HCT116 (cell line): ENCODE data around the gene BAIAP2. TPM values are rescaled to one million over a fixed set of nuclear protein-coding genes. Genes with fewer than 3 reads are reported as not detected.
"Not testable (repeated sequence)": the region's sequence is repeated elsewhere in the genome, so short reads cannot be mapped to it uniquely, and the experiment has no call there.

Source experiments
- ATAC-seq: fragments of 200-7000 bp; cut with Tn5 transposase; 2 replicates; pipeline ENCODE4 v1.9.1; 2020; ENCODE audit warnings: mild to moderate bottlenecking, moderate library complexity
- BruUV-seq: library from RNA; stranded (reverse); fragments of 400-500 nt; replicated peaks from 2 replicates; lab custom pipeline; 2021; lab: Mats Ljungman, UMichigan
- CTCF ChIA-PET: fragments of 300-600 bp; sonication (Branson Sonifier 250); formaldehyde crosslinking; loops from one replicate; lab custom pipeline; 2021; ENCODE audit warnings: antibody characterized with exemption; lab: Charles Lee
- POLR2A ChIA-PET: fragments of 300-600, 350-600 bp; sonication (Branson Sonifier 250); formaldehyde crosslinking; loops from one replicate; lab custom pipeline; 2021; ENCODE audit warnings: antibody characterized with exemption; lab: Charles Lee
- RAD21 ChIA-PET, 2 experiments: fragments of 300-600 bp; sonication (Branson Sonifier 250); formaldehyde crosslinking; loops; one replicate each; lab custom pipeline; 2023; ENCODE audit warnings: low total read pairs in 2 of 2; ENCODE audit not compliant: uncharacterized antibody in 2 of 2, unreplicated experiment in 2 of 2, low non-redundant PET in 1 of 2; lab: Charles Lee
- DNase-seq: peaks from one replicate; pipeline ENCODE4 v3.0.0-alpha.2; 2010; ENCODE audit warnings: low read depth, low spot score
- H2AFZ ChIP-seq: fragments of 200-600 bp; shearing (Covaris generic), sonication (generic); 2 replicates; pipeline ENCODE4 v1.6.1; 2017; ENCODE audit warnings: low read depth, mixed run types, mixed read lengths, antibody characterized with exemption, low read length; ENCODE audit not compliant: poor library complexity, severe bottlenecking
- H3K27ac ChIP-seq: 2 replicates; pipeline ENCODE4 v1.5.1; 2012; ENCODE audit warnings: low read depth, low read length
- H3K27me3 ChIP-seq: fragments of 200-600 bp; sonication (generic); 2 replicates; pipeline ENCODE4 v1.6.1; 2016; ENCODE audit warnings: mixed run types, low read length, mixed read lengths; ENCODE audit not compliant: insufficient read depth
- H3K36me3 ChIP-seq, 2 experiments: fragments of 200-500 bp in 1 of 2; fragments of 200-600 bp in 1 of 2; sonication (Bioruptor generic) in 1 of 2; sonication (generic) in 1 of 2; 2 replicates each; pipeline versions ENCODE4 v1.5.1 to v1.6.1; 2014 to 2016; ENCODE audit warnings: low read length in 2 of 2, inconsistent platforms in 1 of 2, mixed read lengths in 1 of 2, mixed run types in 1 of 2; ENCODE audit not compliant: insufficient read depth in 2 of 2, control insufficient read depth in 1 of 2
- H3K4me1 ChIP-seq, 2 experiments: fragments of 200-600 bp in 1 of 2; sonication (generic) in 1 of 2; 2 replicates each; pipeline versions ENCODE4 v1.5.1 to v1.6.1; 2012 to 2017; ENCODE audit warnings: low read length in 2 of 2, inconsistent platforms in 1 of 2, mild to moderate bottlenecking in 1 of 2, mixed read lengths in 1 of 2, mixed run types in 1 of 2, moderate library complexity in 1 of 2; ENCODE audit not compliant: insufficient read depth in 2 of 2, control insufficient read depth in 1 of 2
- H3K4me2 ChIP-seq: fragments of 200-600 bp; sonication (generic); 2 replicates; pipeline ENCODE4 v1.6.1; 2017; ENCODE audit warnings: mixed run types, low read length, mixed read lengths
- H3K4me3 ChIP-seq, 2 experiments: fragments of 200-600 bp in 1 of 2; sonication (generic) in 1 of 2; replicated peaks in 1 of 2; 2 replicates each; pipeline ENCODE4 v1.5.1; 2011 to 2016; ENCODE audit warnings: low read length in 2 of 2, control low read depth in 1 of 2, low read depth in 1 of 2, mild to moderate bottlenecking in 1 of 2, mixed read lengths in 1 of 2, mixed run types in 1 of 2
- H3K79me2 ChIP-seq: fragments of 200-600 bp; sonication (generic); 2 replicates; pipeline ENCODE4 v1.6.1; 2017; ENCODE audit warnings: mild to moderate bottlenecking, mixed run types, low read length, moderate library complexity, mixed read lengths; ENCODE audit not compliant: insufficient read depth
- H3K9ac ChIP-seq: fragments of 200-600 bp; sonication (generic); 2 replicates; pipeline ENCODE4 v1.6.1; 2016; ENCODE audit warnings: low read length, mixed read lengths
- H3K9me2 ChIP-seq: fragments of 200-600 bp; sonication (generic), shearing (Covaris generic); 2 replicates; pipeline ENCODE4 v1.6.1; 2017; ENCODE audit warnings: mixed run types, mild to moderate bottlenecking, moderate library complexity; ENCODE audit not compliant: insufficient read depth
- H3K9me3 ChIP-seq, 2 experiments: fragments of 200-500 bp in 1 of 2; fragments of 200-600 bp in 1 of 2; sonication (Bioruptor generic) in 1 of 2; sonication (generic) in 1 of 2; 2 replicates each; pipeline ENCODE4 v1.6.1; 2014 to 2017; ENCODE audit warnings: low read length in 2 of 2, mixed read lengths in 2 of 2, inconsistent platforms in 1 of 2, low read depth in 1 of 2, mild to moderate bottlenecking in 1 of 2, mixed run types in 1 of 2, moderate library complexity in 1 of 2; ENCODE audit not compliant: control insufficient read depth in 1 of 2, insufficient read depth in 1 of 2
- H4K20me1 ChIP-seq: fragments of 200-600 bp; sonication (generic), shearing (Covaris generic); 2 replicates; pipeline ENCODE4 v1.6.1; 2017; ENCODE audit warnings: mixed run types, mild to moderate bottlenecking, moderate library complexity; ENCODE audit not compliant: insufficient read depth
- CEBPB ChIP-seq: IDR thresholded peaks from 2 replicates; pipeline ENCODE4 v1.6.1; 2012; ENCODE audit warnings: low read depth
- EGR1 ChIP-seq: IDR thresholded peaks from 2 replicates; pipeline ENCODE4 v1.6.1; 2012; ENCODE audit warnings: low read depth
- JUND ChIP-seq: IDR thresholded peaks from 2 replicates; pipeline ENCODE4 v1.6.1; 2012
- POLR2A ChIP-seq: IDR thresholded peaks from 2 replicates; pipeline ENCODE4 v1.7.0; 2011; ENCODE audit warnings: borderline replicate concordance; ENCODE audit not compliant: insufficient read depth, insufficient read length; ENCODE audit errors: extremely low read depth
- SRF ChIP-seq: IDR thresholded peaks from 2 replicates; pipeline ENCODE4 v1.6.1; 2012; ENCODE audit warnings: low read depth
- YY1 ChIP-seq: IDR thresholded peaks from 2 replicates; pipeline ENCODE4 v1.6.1; 2011; ENCODE audit warnings: low read length, low read depth, moderate library complexity, mild to moderate bottlenecking; ENCODE audit not compliant: insufficient replicate concordance; ENCODE audit errors: extremely low read depth
- ZBTB33 ChIP-seq: IDR thresholded peaks from 2 replicates; pipeline ENCODE4 v1.6.1; 2011; ENCODE audit warnings: mild to moderate bottlenecking, low read length, moderate library complexity; ENCODE audit not compliant: insufficient replicate concordance; ENCODE audit errors: extremely low read depth
- ZFX ChIP-seq: fragments of 450-650 bp; IDR thresholded peaks from 2 replicates; pipeline ENCODE4 v1.6.1; 2017
- intact Hi-C: fragments of 100-400 bp; cut with micrococcal nuclease; formaldehyde crosslinking; loops from 2 replicates; pipeline ENCODE4 v1.10.0; 2022
- total RNA-seq: library from RNA; stranded (reverse); gene quantifications from one replicate; pipeline ENCODE4 v1.2.1, GENCODE V29; 2021; ENCODE audit not compliant: unreplicated experiment

Gene BAIAP2
- total RNA-seq, 1 experiment from 2014 or later: 105 TPM

GRCh38 chr17:81154016-81154415 is 119.1 kb downstream of the BAIAP2 start:
- H3K9me3 ChIP-seq, H3K4me1 ChIP-seq, H3K9ac ChIP-seq, H3K4me3 ChIP-seq, BruUV-seq, DNase-seq, POLR2A ChIA-PET, ATAC-seq, H3K9me2 ChIP-seq, H2AFZ ChIP-seq, H4K20me1 ChIP-seq, H3K27ac ChIP-seq, intact Hi-C loops, RAD21 ChIA-PET, H3K79me2 ChIP-seq, H3K4me2 ChIP-seq, H3K36me3 ChIP-seq: not testable (repeated sequence)
- H3K27me3 ChIP-seq: peaks cover 14% of the 10 kb centered on the region; the same call in 1 of the 2 replicates
- CTCF ChIA-PET: interaction anchor here (0.9 kb wide), 1 partner anchor 12 kb away, joined by 3 read pairs; no protein-coding TSS in a partner anchor

GRCh38 chr17:81154961-81155360 is 120.0 kb downstream of the BAIAP2 start:
- Histone ChIP-seq H3K4me3 (no peak overlapping the region), H3K4me1 (peaks cover 0 to 5% of the 10 kb centered on the region in 2 experiments; a peak in 1 of 4 replicates), H3K27ac (no peak overlapping the region), H3K9me3 (no peaks in the 10 kb centered on the region), H3K9ac (no peak overlapping the region), H3K4me2 (no peak overlapping the region), H3K36me3 (no peaks in the 10 kb centered on the region), H3K9me2 (no peaks in the 10 kb centered on the region), H3K79me2 (no peaks in the 10 kb centered on the region), H4K20me1 (no peaks in the 10 kb centered on the region), H2AFZ (no peak overlapping the region), H3K27me3 (peaks cover 10% of the 10 kb centered on the region; the same call in 1 of the 2 replicates)
- ChIA-PET POLR2A (no interaction called here), RAD21 (no interaction called here), CTCF (no interaction called here)
- no TSS peak for BruUV-seq
- intact Hi-C loops: no loop called here
- no peak for ATAC-seq
- TF ChIP-seq CEBPB: no peak
- no peak for TF ChIP-seq SRF
- TF ChIP-seq EGR1: no peak
- TF ChIP-seq ZBTB33: no peak
- no peak for TF ChIP-seq ZFX
- TF ChIP-seq JUND: no peak
- TF ChIP-seq POLR2A: no peak
- no peak for TF ChIP-seq YY1
- DNase-seq: no peak
